Nephron (organoid): ENCODE results near the gene NCOA5.

Experiments used
- H3K27ac Mint-ChIP-seq, 3 experiments: 2 replicates each; pipeline ENCODE4 v1.8.0; 2020; ENCODE audit warnings: mixed read lengths in 3 of 3, mild to moderate bottlenecking in 2 of 3, moderate library complexity in 1 of 3
- H3K27me3 Mint-ChIP-seq: 2 replicates; pipeline ENCODE4 v1.8.0; 2021; ENCODE audit warnings: low read depth, mild to moderate bottlenecking, moderate library complexity, mixed read lengths
- H3K36me3 Mint-ChIP-seq: 2 replicates; pipeline ENCODE4 v1.8.0; 2020; ENCODE audit warnings: low read depth, mixed read lengths
- H3K4me1 Mint-ChIP-seq: 2 replicates; pipeline ENCODE4 v1.8.0; 2020; ENCODE audit warnings: mixed read lengths
- H3K4me3 Mint-ChIP-seq, 3 experiments: 2 replicates each; pipeline ENCODE4 v1.8.0; 2020; ENCODE audit warnings: mild to moderate bottlenecking in 3 of 3, mixed read lengths in 3 of 3, moderate library complexity in 2 of 3
- H3K9me3 Mint-ChIP-seq: 2 replicates; pipeline ENCODE4 v1.8.0; 2020; ENCODE audit warnings: mixed read lengths
- TF ChIP-seq, protein P1 (sequence below), 3 experiments: fragments of 200-600 bp; sonication (generic); IDR thresholded peaks; one replicate each; pipeline ENCODE4 v1.5.0; 2021; ENCODE audit warnings: antibody characterized with exemption in 3 of 3; ENCODE audit not compliant: unreplicated experiment in 3 of 3

The NCOA5 gene

DNA sequence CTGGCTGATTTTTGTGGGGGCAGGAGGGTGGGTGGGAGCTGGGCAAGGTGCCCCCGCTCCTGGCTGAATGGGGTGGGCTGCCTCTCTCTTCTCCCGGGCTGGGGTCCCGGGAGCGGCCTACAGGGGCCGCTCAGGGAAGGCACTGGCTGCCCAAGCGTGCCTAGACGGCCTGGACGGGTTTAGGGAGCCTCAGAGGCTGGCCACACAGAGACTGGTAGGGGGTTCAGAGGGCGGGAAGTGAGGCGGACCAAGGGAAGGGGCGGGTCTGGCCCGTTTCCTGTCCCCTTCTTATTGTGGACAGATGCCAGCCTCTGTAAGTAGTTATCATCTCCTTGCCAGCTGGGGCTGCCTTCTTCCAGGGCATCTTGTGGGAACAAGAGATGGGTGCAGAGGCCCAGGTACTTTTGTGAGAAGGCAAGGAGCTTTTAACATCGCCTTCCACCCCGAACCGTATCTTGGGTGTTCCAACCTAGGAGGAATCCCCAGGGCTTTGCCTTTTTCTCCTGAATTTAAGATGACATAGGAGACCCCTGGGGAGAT is 28.8 kb upstream of the NCOA5 start:
- Mint-ChIP-seq H3K4me1 (no peaks in the 10 kb centered on the region), H3K36me3 (no peaks in the 10 kb centered on the region), H3K4me3 (peak overlapping the region; percentile 76 to 87 (median 83)), H3K27me3 (peaks cover 71% of the 10 kb centered on the region), H3K9me3 (peaks cover 3% of the 10 kb centered on the region), H3K27ac (peak overlapping the region in 2 of 3 experiments; percentile 49 to 52)
- TF ChIP-seq, protein P1, sequence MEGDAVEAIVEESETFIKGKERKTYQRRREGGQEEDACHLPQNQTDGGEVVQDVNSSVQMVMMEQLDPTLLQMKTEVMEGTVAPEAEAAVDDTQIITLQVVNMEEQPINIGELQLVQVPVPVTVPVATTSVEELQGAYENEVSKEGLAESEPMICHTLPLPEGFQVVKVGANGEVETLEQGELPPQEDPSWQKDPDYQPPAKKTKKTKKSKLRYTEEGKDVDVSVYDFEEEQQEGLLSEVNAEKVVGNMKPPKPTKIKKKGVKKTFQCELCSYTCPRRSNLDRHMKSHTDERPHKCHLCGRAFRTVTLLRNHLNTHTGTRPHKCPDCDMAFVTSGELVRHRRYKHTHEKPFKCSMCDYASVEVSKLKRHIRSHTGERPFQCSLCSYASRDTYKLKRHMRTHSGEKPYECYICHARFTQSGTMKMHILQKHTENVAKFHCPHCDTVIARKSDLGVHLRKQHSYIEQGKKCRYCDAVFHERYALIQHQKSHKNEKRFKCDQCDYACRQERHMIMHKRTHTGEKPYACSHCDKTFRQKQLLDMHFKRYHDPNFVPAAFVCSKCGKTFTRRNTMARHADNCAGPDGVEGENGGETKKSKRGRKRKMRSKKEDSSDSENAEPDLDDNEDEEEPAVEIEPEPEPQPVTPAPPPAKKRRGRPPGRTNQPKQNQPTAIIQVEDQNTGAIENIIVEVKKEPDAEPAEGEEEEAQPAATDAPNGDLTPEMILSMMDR (IDR thresholded peaks at IDR 0.05; ENCODE audit: unreplicated experiment in 3 of 3) = no peak

DNA sequence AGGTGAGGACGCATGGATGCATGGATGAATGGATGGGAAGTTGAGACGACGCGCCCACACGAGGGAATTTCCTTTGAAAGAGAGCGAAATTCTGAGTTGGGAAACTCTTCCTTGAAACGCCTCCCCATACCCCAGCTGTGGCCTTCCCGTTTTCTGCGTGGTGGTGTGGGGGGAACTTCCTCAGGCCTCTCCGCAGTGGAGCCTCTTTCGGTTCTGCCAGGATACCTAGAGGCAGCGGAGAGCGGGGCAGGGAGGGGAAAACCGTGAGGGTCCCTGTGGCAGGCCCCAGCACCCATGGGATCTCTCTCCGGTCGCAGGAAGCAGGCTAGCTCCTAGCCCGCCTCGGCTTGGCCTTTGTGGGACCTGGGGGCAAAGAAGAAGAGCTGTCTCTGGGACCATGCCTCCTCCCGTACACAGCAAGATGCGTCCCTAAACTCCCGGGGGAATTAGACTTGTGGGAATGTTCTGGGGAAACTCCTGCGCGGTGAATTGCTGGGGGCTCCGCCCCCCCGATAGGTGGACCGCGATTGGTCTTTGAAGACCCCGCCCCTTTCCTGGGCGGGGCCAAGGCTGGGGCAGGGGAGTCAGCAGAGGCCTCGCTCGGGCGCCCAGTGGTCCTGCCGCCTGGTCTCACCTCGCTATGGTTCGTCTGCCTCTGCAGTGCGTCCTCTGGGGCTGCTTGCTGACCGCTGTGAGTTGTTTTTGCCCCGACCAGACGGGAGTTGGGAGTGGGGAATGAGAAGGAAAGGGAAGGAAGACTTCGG is 28.1 kb upstream of the NCOA5 start, which contains the start of gene CD40:
Gene CD40, plus strand, starts transcription at position 611 of the 764 bp plus-strand sequence. Its CDS starts 30 bp downstream, at position 641.
- peak within 1 kb of the TSS; percentile 76 to 87 (median 83) for H3K4me3 Mint-ChIP-seq
- no peaks in the 10 kb centered on the region for H3K4me1 Mint-ChIP-seq
- peaks cover 71% of the 10 kb centered on the region for H3K27me3 Mint-ChIP-seq
- no peaks in the 10 kb centered on the region for H3K36me3 Mint-ChIP-seq
- H3K27ac Mint-ChIP-seq = peak within 1 kb of the TSS in 2 of 3 experiments; percentile 49 to 52
- TF ChIP-seq, protein P1 (IDR thresholded peaks at IDR 0.05; ENCODE audit: unreplicated experiment in 3 of 3) = no peak
- peaks cover 3% of the 10 kb centered on the region for H3K9me3 Mint-ChIP-seq

GRCh38 chr20:46114449-46114848 is 24.7 kb upstream of the NCOA5 start:
- TF ChIP-seq, protein P1 (IDR thresholded peaks at IDR 0.05; ENCODE audit: unreplicated experiment in 3 of 3) = no peak
- Mint-ChIP-seq H3K36me3 (no peaks in the 10 kb centered on the region), H3K4me1 (no peaks in the 10 kb centered on the region), H3K9me3 (peaks cover 3% of the 10 kb centered on the region), H3K27me3 (peaks cover 77% of the 10 kb centered on the region), H3K27ac (no peak overlapping the region), H3K4me3 (peak overlapping the region in 1 of 3 experiments; percentile 15)

DNA sequence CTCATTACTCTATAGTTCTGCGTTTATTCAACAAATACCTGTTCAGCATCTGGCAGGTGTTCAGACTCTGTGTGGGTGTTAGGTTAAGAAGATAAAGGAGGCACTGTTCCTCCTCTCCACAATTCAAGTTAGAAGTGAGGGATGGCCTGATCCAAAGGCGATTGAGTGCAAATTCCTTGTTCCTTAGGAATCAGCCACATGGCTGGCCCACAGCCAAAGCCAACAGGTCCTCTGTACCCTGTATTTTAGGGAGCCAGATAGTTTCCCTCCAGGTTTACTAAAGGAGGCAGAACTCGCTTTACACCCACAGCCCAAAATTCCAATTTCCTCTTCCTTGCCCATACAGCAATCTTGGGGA is 23.3 kb upstream of the NCOA5 start:
- H3K9me3 Mint-ChIP-seq = peaks cover 3% of the 10 kb centered on the region
- no peak overlapping the region for H3K27ac Mint-ChIP-seq
- TF ChIP-seq, protein P1 (IDR thresholded peaks at IDR 0.05; ENCODE audit: unreplicated experiment in 3 of 3) = no peak
- peaks cover 80% of the 10 kb centered on the region for H3K27me3 Mint-ChIP-seq
- no peaks in the 10 kb centered on the region for H3K36me3 Mint-ChIP-seq
- H3K4me1 Mint-ChIP-seq = no peaks in the 10 kb centered on the region
- no peak overlapping the region for H3K4me3 Mint-ChIP-seq

GRCh38 chr20:46112430-46113112 is 22.8 kb upstream of the NCOA5 start:
- Mint-ChIP-seq H3K9me3 (peaks cover 3% of the 10 kb centered on the region), H3K4me3 (no peak overlapping the region), H3K36me3 (no peaks in the 10 kb centered on the region), H3K27ac (no peak overlapping the region), H3K4me1 (no peaks in the 10 kb centered on the region), H3K27me3 (peaks cover 80% of the 10 kb centered on the region)
- TF ChIP-seq, protein P1 (IDR thresholded peaks at IDR 0.05; ENCODE audit: unreplicated experiment in 3 of 3) = no peak
